ENCODE measurements around the gene ATG2A.

ATG2A gene

DNA sequence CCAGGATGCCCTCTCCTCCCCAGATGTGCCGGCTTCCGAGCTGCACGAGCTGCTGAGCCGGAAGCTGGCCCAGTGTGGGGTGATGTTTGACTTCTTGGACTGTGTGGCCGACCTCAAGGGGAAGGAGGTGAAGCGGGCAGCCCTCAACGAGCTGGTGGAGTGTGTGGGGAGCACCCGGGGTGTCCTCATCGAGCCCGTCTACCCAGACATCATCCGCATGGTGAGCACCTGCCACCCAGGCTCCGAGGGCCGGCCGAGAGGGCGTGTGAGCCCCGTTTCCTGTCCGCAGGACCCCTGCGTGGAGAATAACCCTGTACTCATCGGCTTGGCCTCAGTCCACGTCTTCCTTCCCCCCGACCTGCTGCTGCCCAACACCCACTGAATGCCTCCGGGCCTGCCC is 9.7 kb upstream of the ATG2A start:
- in situ Hi-C loops (cut with HindIII; ENCODE audit: low pct_ligation_motif_present, low pct_unique_long_range_greater_than_20kb, low sequenced_read_pairs): no loop called here
- no peak for DNase-seq

- no peak for DNase-seq
- in situ Hi-C loops (cut with HindIII; ENCODE audit: low pct_ligation_motif_present, low pct_unique_long_range_greater_than_20kb, low sequenced_read_pairs): no loop called here
Measured at GRCh38 chr11:64925536-64926436, 8.8 kb upstream of the ATG2A start.

DNA sequence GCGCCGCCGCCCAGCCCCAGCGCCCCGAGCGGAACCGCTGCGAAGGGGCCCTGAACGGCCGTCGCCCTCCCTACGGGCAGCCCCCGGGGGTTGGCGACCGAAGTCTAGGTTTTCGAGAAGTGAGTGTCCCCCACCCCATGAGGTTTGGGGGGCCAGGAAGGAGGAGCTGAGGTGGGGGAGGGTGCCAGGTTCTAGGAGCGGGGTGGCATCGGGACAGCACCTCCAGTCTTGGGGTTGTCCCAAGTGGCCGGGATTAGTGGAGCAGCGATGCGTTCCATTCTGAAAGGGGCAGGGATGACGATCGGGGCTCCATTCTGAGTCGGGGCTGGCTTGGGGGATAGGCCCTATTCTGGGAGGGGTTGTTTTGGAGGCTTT is 7.9 kb upstream of the ATG2A start:
- DNase-seq: no peak
- in situ Hi-C loops (cut with HindIII; ENCODE audit: low pct_ligation_motif_present, low pct_unique_long_range_greater_than_20kb, low sequenced_read_pairs): no loop called here

GRCh38 chr11:64923944-64924909 is 7.2 kb upstream of the ATG2A start, which contains the start of gene PPP2R5B:
Gene PPP2R5B, plus strand, starts transcription at chr11:64924689. Its CDS starts 1,046 bp downstream, at chr11:64925735.
- in situ Hi-C loops (cut with HindIII; ENCODE audit: low pct_ligation_motif_present, low pct_unique_long_range_greater_than_20kb, low sequenced_read_pairs): no loop called here
- DNase-seq: peak; percentile 89

- no peak for DNase-seq
- in situ Hi-C loops (cut with HindIII; ENCODE audit: low pct_ligation_motif_present, low pct_unique_long_range_greater_than_20kb, low sequenced_read_pairs): no loop called here
Measured at GRCh38 chr11:64923151-64923661, 6.2 kb upstream of the ATG2A start.

GRCh38 chr11:64921384-64921783 is 4.4 kb upstream of the ATG2A start:
- no peak for DNase-seq
- in situ Hi-C loops (cut with HindIII; ENCODE audit: low pct_ligation_motif_present, low pct_unique_long_range_greater_than_20kb, low sequenced_read_pairs): no loop called here

- no peak for DNase-seq
- in situ Hi-C loops (cut with HindIII; ENCODE audit: low pct_ligation_motif_present, low pct_unique_long_range_greater_than_20kb, low sequenced_read_pairs): no loop called here
Measured at GRCh38 chr11:64920124-64920523, 3.1 kb upstream of the ATG2A start.

- in situ Hi-C loops (cut with HindIII; ENCODE audit: low pct_ligation_motif_present, low pct_unique_long_range_greater_than_20kb, low sequenced_read_pairs): no loop called here
- no peak for DNase-seq
Measured at GRCh38 chr11:64919627-64920026, 2.6 kb upstream of the ATG2A start.

GRCh38 chr11:64918017-64918416 is 1.0 kb upstream of the ATG2A start:
- peak; percentile 48 for DNase-seq
- in situ Hi-C loops (cut with HindIII; ENCODE audit: low pct_ligation_motif_present, low pct_unique_long_range_greater_than_20kb, low sequenced_read_pairs): no loop called here

DNA sequence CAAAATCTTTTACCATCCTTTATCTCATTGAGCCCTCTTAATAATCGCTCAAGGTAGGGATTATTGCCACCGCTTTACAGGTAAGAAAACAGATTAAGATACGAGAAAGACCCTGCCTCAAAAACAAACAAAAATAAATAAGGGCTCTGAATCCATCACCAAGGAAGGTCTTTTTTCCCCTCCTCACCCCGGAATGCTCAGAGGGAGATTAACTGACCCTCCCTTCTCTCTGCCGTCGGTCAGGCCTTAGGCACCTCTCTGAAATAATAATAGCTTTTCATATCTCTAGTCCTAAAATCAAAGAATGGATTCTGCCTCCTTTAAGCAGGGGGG is 620 bp upstream of the ATG2A start:
- DNase-seq: no peak

DNA sequence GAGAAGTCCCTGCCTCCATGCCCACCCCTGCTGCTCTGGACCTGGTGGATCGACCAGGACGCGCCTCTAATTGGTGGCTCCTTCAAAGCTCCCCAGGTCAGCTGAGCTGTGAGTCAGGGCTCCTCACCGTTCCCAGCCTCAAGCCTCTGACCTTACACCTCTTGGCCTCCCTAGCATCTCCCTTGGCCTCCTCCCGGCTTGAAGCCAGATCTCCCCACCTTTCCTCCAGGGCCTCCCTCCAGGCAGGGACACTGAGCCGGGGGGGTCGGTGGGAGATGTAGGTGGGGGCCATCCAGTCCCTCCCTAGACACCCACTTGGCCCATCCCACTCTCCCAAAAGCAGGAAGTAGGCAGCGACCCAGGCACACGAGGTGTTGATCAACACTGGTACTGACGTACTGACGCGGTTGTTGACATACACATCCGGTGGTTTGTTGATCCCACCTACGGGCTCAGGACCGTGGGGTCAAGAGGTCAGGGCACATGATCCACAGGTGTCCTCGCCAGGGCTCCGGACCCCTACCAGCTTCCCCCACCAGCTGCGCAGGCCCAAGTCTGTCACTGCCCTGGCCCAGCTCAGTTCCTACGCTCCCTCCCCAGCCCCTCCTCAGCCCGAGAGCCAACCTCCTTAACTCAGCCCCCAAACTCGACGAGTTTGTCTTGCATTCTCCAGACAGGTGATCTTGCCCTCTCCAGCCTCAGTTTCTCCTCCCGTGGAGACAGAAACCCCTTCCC is 802 bp downstream of the ATG2A start:
- DNase-seq: peak; percentile 41
- in situ Hi-C loops (cut with HindIII; ENCODE audit: low pct_ligation_motif_present, low pct_unique_long_range_greater_than_20kb, low sequenced_read_pairs): no loop called here

More for the DNA sequence above, 620 bp upstream of the ATG2A start:
- in situ Hi-C loops (cut with HindIII; ENCODE audit: low pct_ligation_motif_present, low pct_unique_long_range_greater_than_20kb, low sequenced_read_pairs): no loop called here

DNA sequence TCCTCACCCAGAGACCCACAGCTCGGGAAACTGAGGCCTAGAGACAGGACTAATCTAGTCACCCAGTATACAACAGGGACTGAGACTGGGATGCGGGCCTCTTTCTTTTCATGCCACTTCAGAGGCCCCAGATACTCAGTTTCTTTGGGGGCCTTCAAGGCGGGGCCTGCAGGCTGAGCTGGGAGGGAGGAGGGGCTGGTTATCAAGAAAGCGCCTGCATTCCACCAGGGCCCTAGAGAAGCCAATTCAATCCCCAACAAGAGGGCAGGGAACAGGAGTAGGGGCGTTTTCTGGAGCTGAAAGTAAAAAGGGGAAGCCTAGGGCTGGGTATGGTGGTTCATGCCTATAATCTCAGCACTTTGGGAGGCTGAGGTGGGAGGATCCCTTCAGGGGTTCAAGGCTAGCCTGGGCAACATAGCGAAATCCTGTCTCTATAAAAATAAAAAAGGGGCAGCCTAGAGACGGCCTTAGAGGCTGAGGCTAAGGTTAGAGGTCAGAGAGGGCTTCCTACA is 1.6 kb downstream of the ATG2A start:
- no peak for DNase-seq
- in situ Hi-C loops (cut with HindIII; ENCODE audit: low pct_ligation_motif_present, low pct_unique_long_range_greater_than_20kb, low sequenced_read_pairs): no loop called here

- DNase-seq: no peak
- in situ Hi-C loops (cut with HindIII; ENCODE audit: low pct_ligation_motif_present, low pct_unique_long_range_greater_than_20kb, low sequenced_read_pairs): no loop called here
Measured at GRCh38 chr11:64914123-64914522, 2.9 kb downstream of the ATG2A start.

DNA sequence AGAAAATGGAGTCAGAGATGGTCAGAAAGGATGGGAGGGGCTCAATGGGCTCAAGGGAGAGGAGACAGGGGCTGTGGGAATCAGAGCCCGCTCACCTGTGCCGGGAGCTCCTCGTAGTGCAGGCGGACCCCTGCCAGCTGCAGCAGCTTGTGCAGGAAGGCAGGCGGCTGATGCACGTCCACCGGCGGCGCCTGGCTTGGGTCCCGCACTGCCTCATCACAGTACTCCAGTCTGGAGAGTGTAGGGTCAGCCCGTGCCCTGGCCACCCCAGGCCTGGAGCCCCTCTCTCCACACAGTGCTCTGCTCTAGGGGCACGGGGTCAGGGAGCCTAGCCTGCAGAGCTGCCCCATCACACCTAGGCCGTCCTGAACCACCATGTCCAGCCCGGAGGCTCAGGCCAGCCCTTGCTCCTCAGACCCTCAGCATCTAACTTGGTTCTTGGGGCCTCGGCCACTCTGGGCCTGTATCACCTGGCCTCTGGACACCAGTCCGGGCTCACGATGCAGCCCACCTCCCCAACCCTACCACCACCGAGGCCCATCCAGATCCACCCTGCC is 3.8 kb downstream of the ATG2A start:
- in situ Hi-C loops (cut with HindIII; ENCODE audit: low pct_ligation_motif_present, low pct_unique_long_range_greater_than_20kb, low sequenced_read_pairs): no loop called here
- DNase-seq: no peak

- in situ Hi-C loops (cut with HindIII; ENCODE audit: low pct_ligation_motif_present, low pct_unique_long_range_greater_than_20kb, low sequenced_read_pairs): no loop called here
- DNase-seq: no peak
Measured at GRCh38 chr11:64911689-64912088, 5.3 kb downstream of the ATG2A start.

DNA sequence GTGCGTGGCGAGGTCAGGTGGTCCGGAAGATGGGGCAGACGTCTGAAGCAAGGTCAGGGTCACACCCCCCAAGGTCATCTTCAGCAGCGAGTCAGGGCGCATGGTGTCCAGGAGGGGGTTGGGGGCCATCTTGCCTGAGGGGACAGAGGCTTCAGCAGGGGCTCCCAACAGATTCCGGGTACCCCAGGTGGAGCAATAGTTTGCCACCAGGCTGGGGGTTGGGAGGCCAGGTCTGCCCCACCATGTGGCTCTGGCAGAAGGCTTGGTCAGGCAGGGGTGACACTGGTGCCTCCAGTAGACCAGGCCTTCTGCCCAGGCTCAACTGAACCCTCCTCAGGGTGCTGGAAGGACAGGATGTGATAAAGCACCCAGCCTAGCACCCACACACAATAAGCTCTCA is 5.9 kb downstream of the ATG2A start:
- no peak for DNase-seq
- in situ Hi-C loops (cut with HindIII; ENCODE audit: low pct_ligation_motif_present, low pct_unique_long_range_greater_than_20kb, low sequenced_read_pairs): no loop called here

GRCh38 chr11:64910451-64911093 is 6.4 kb downstream of the ATG2A start:
- no peak for DNase-seq
- in situ Hi-C loops (cut with HindIII; ENCODE audit: low pct_ligation_motif_present, low pct_unique_long_range_greater_than_20kb, low sequenced_read_pairs): no loop called here

Data from ACHN (cell line).